HL-60 (cell line): Measurements from ENCODE around the gene CWF19L2.
"Not testable (repeated sequence)": the region's sequence is repeated elsewhere in the genome, so short reads cannot be mapped to it uniquely, and the experiment has no call there.

Experiments used
- CTCF ChIP-seq: IDR thresholded peaks from one replicate; pipeline ENCODE4 v1.5.1; 2011; ENCODE audit warnings: low read length, control low read depth, inconsistent platforms; ENCODE audit not compliant: insufficient read depth
- GABPA ChIP-seq: IDR thresholded peaks from 2 replicates; pipeline ENCODE4 v1.6.1; 2012; ENCODE audit warnings: low read depth
- POLR2AphosphoS5 ChIP-seq: IDR thresholded peaks from 2 replicates; pipeline ENCODE4 v1.6.1; 2012; ENCODE audit warnings: low read depth
- REST ChIP-seq: IDR thresholded peaks from 2 replicates; pipeline ENCODE4 v1.6.1; 2012; ENCODE audit warnings: low read depth; ENCODE audit not compliant: insufficient replicate concordance
- SPI1 ChIP-seq: IDR thresholded peaks from 2 replicates; pipeline ENCODE4 v1.6.1; 2012; ENCODE audit warnings: low read depth, mild to moderate bottlenecking, borderline replicate concordance

- TF ChIP-seq CTCF, POLR2AphosphoS5, SPI1, GABPA, REST: not testable (repeated sequence)
Measured at GRCh38 chr11:107497371-107497770, 39.7 kb upstream of the CWF19L2 start.
